ENCODE data around the gene SAP30. TPM values are rescaled to one million over a fixed set of nuclear protein-coding genes. Genes with fewer than 3 reads are reported as not detected.

The SAP30 gene
- total and polyA plus RNA-seq, 2 experiments from 2014 or later: 9.3 to 16.5 TPM

- H2AFZ ChIP-seq: peak within 1 kb of the TSS; percentile 45; the same call in 1 of the 2 replicates
- TF ChIP-seq POLR2AphosphoS5 (IDR thresholded peaks at IDR 0.05; ENCODE audit: low read depth) (peak; percentile 97), NANOG (IDR thresholded peaks at IDR 0.05; ENCODE audit: borderline replicate concordance) (0 out of 2 replicates have a peak, but pooled peaks have one; percentile 35), STAT1 (IDR thresholded peaks at IDR 0.05; ENCODE audit: unreplicated experiment) (no peak), ZNF462 (CRISPR knock-in tag; IDR thresholded peaks at IDR 0.05) (no peak), CREB1 (CRISPR knock-in tag; IDR thresholded peaks at IDR 0.05; ENCODE audit: low read depth) (peak; percentile 77)
- Mint-ChIP-seq H3K4me3 (peak within 1 kb of the TSS; percentile 97), H3K27ac (peak within 1 kb of the TSS; percentile 100), H3K36me3 (ENCODE audit: low read depth) (peaks cover 45% of the 10 kb centered on the region), H3K9me3 (0 out of 3 replicates have a peak, but pooled peaks cover 3% of the 10 kb centered on the region), H3K4me1 (peaks cover 28% of the 10 kb centered on the region), H3K27me3 (ENCODE audit: insufficient read depth, low read depth, poor library complexity) (peaks cover 24% of the 10 kb centered on the region)
- peak within 1 kb of the TSS; percentile 100 for H3K27ac ChIP-seq (ENCODE audit: low read depth)
- H3K4me1 ChIP-seq (ENCODE audit: insufficient read depth): peaks cover 11% of the 10 kb centered on the region
- ATAC-seq (peak; percentile 88), DNase-seq (ENCODE audit: low spot score) (peak; percentile 100)
- peak within 1 kb of the TSS; percentile 84 for H3K4me3 ChIP-seq
- peaks cover 11% of the 10 kb centered on the region; the same call in 1 of the 2 replicates for H3K27me3 ChIP-seq (ENCODE audit: insufficient read depth)
- no peaks in the 10 kb centered on the region for H3F3A ChIP-seq (replicated peaks; ENCODE audit: low read depth)
- peaks cover 32% of the 10 kb centered on the region; the same call in 1 of the 2 replicates for H3K36me3 ChIP-seq (ENCODE audit: insufficient read depth)
- peaks cover 15% of the 10 kb centered on the region for H3K79me2 ChIP-seq (replicated peaks; ENCODE audit: insufficient read depth)
- H4K20me1 ChIP-seq (replicated peaks; ENCODE audit: insufficient read depth): peaks cover 11% of the 10 kb centered on the region; the same call in 1 of the 2 replicates
- H3K4me2 ChIP-seq: peak within 1 kb of the TSS; percentile 90
- no peaks in the 10 kb centered on the region for H3K9me2 ChIP-seq (ENCODE audit: insufficient read depth)
Observed at GRCh38 chr4:173334085-173334890, 36.5 kb upstream of the SAP30 start, which contains the start of gene HMGB2. Gene HMGB2, minus strand, starts transcription at chr4:173334358. Its CDS starts 709 bp downstream, at chr4:173333649.

Measured in GM23338 (cell line).